Mesendoderm (in vitro differentiated cells): ENCODE measurements around the gene TRMT10C.
A peak's percentile ranks its signal among the peaks of the same experiment; 100 is the strongest.

Source experiments
- DNase-seq: peaks from one replicate; pipeline ENCODE4 v3.0.0; 2013
- H2AK5ac ChIP-seq: 2 replicates; pipeline ENCODE4 v1.6.1; 2013; ENCODE audit warnings: low read length, inconsistent platforms
- H2BK120ac ChIP-seq: 2 replicates; pipeline ENCODE4 v1.6.1; 2013; ENCODE audit warnings: low read depth, mild to moderate bottlenecking, low read length, moderate library complexity, mixed read lengths
- H2BK15ac ChIP-seq: replicated peaks from 2 replicates; pipeline ENCODE4 v1.6.1; 2013; ENCODE audit warnings: low read depth, mild to moderate bottlenecking, moderate library complexity
- H2BK5ac ChIP-seq: 2 replicates; pipeline ENCODE4 v1.6.1; 2013; ENCODE audit warnings: low read length, inconsistent platforms
- H3K18ac ChIP-seq: 2 replicates; pipeline ENCODE4 v1.6.1; 2013; ENCODE audit warnings: mild to moderate bottlenecking, low read length, mixed read lengths
- H3K23ac ChIP-seq: one replicate; pipeline ENCODE4 v1.6.1; 2013; ENCODE audit warnings: low read length
- H3K27ac ChIP-seq: 2 replicates; pipeline ENCODE4 v1.5.1; 2013; ENCODE audit warnings: low read depth, mild to moderate bottlenecking, inconsistent platforms, low read length, moderate library complexity
- H3K27me3 ChIP-seq: 2 replicates; pipeline ENCODE4 v1.6.1; 2013; ENCODE audit warnings: low read length, control low read depth, mild to moderate bottlenecking, inconsistent platforms; ENCODE audit not compliant: insufficient read depth, poor library complexity
- H3K36me3 ChIP-seq: 2 replicates; pipeline ENCODE4 v1.6.1; 2013; ENCODE audit warnings: low read length, inconsistent platforms; ENCODE audit not compliant: control insufficient read depth, insufficient read depth
- H3K4ac ChIP-seq: one replicate; pipeline ENCODE4 v1.6.1; 2013; ENCODE audit warnings: low read depth, mild to moderate bottlenecking, low read length, moderate library complexity
- H3K4me1 ChIP-seq: 2 replicates; pipeline ENCODE4 v1.6.1; 2013; ENCODE audit warnings: low read depth, low read length, inconsistent platforms; ENCODE audit not compliant: control insufficient read depth
- H3K4me2 ChIP-seq: 2 replicates; pipeline ENCODE4 v1.6.1; 2013; ENCODE audit warnings: low read length
- H3K4me3 ChIP-seq: 2 replicates; pipeline ENCODE4 v1.5.1; 2013; ENCODE audit warnings: mild to moderate bottlenecking, low read length
- H3K56ac ChIP-seq: one replicate; pipeline ENCODE4 v1.6.1; 2013; ENCODE audit warnings: low read length
- H3K79me1 ChIP-seq: 2 replicates; pipeline ENCODE4 v1.6.1; 2013; ENCODE audit warnings: low read length, inconsistent platforms
- H3K79me2 ChIP-seq: 2 replicates; pipeline ENCODE4 v1.6.1; 2013; ENCODE audit warnings: mild to moderate bottlenecking, low read length; ENCODE audit not compliant: control insufficient read depth, insufficient read depth
- H3K9ac ChIP-seq: 2 replicates; pipeline ENCODE4 v1.6.1; 2013; ENCODE audit warnings: low read length, inconsistent platforms
- H4K5ac ChIP-seq: one replicate; pipeline ENCODE4 v1.6.1; 2013; ENCODE audit warnings: low read length
- H4K8ac ChIP-seq: one replicate; pipeline ENCODE4 v1.6.1; 2013; ENCODE audit warnings: low read depth, mild to moderate bottlenecking, control low read depth, low read length, moderate library complexity
- WGBS: extraction: QIAGEN DNeasy Blood & Tissue Kit; methylation state at CpG from one replicate; pipeline ENCODE4 v1.1.7; 2013; ENCODE audit warnings: low lambda C conversion rate, missing lambda C conversion rate; ENCODE audit not compliant: insufficient coverage; ENCODE audit errors: extremely low coverage; 5-methylcytosine and 5-hydroxymethylcytosine counted together

Gene TRMT10C

DNA sequence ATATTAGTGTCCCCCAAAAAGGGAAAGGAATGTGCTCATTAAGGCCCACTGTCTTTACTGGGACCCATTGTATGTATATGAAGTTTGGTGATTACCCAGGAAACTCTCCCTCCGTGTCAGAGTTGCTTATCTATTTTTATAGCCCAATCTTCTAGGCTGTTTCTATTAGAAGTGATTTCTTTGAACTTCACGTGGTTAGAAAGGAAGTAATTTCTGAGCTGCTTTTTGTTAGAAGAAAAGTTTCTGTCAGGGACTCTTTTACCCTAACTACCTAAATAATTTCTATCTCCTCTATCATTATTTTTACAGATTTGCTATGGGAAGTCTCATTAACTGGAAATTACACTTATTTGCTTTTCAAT lies 31.0 kb upstream of the TRMT10C start:
- Histone ChIP-seq H3K4me3 (no peak overlapping the region), H3K27me3 (no peaks in the 10 kb centered on the region), H3K36me3 (no peaks in the 10 kb centered on the region), H3K23ac (no peak overlapping the region), H2BK120ac (no peak overlapping the region), H2AK5ac (no peak overlapping the region), H4K8ac (no peak overlapping the region), H3K79me1 (no peaks in the 10 kb centered on the region), H2BK15ac (peak overlapping the region; percentile 19), H4K5ac (no peak overlapping the region), H3K56ac (no peak overlapping the region), H3K27ac (peak overlapping the region; percentile 45), H3K4ac (no peak overlapping the region), H3K9ac (no peak overlapping the region), H3K18ac (no peak overlapping the region), H3K79me2 (no peaks in the 10 kb centered on the region), H3K4me1 (peaks cover 6% of the 10 kb centered on the region), H3K4me2 (no peak overlapping the region), H2BK5ac (no peak overlapping the region)
- no CpG with 5 or more reads among the region's 2 CpGs for WGBS
- no peak for DNase-seq

DNA sequence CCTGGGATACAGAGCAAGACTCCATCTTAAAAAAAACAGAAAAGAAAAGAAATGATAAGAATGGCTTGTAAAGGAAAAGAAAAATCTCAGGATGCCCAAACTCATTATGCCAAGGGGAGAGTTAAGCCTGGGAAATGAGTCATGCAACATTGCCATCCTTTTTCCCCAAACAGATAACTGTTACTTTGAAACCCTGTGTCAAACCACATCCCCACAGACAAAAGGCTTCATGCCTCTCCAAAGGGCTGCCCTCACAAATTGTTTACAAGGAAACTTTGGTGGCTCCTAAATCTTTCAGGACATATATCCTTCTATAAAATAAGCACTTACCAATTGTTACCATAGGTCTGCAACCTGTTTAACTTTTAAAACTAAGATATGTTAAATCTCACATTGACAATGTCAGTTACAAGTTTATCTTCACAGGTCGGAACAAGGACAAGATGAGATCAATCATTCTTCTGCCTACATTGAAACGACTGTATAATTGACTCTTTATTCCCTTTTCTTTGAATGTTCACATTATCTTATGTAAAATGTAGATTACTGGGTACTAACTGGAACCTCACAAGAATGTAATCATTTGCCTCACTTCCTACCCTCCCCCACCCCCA lies 30.1 kb upstream of the TRMT10C start:
- Histone ChIP-seq H4K5ac (no peak overlapping the region), H3K27me3 (no peaks in the 10 kb centered on the region), H4K8ac (no peak overlapping the region), H3K36me3 (no peaks in the 10 kb centered on the region), H2AK5ac (no peak overlapping the region), H3K79me2 (no peaks in the 10 kb centered on the region), H3K27ac (peak overlapping the region; percentile 58), H3K23ac (no peak overlapping the region), H3K18ac (peak overlapping the region; percentile 75), H2BK5ac (peak overlapping the region; percentile 48), H3K4me2 (no peak overlapping the region), H3K79me1 (no peaks in the 10 kb centered on the region), H3K4me3 (no peak overlapping the region), H2BK120ac (no peak overlapping the region), H3K56ac (peak overlapping the region; percentile 50), H2BK15ac (no peak overlapping the region), H3K9ac (no peak overlapping the region), H3K4me1 (peaks cover 6% of the 10 kb centered on the region), H3K4ac (no peak overlapping the region)
- no CpG with 5 or more reads among the region's 2 CpGs for WGBS
- peak; percentile 29 for DNase-seq

DNA sequence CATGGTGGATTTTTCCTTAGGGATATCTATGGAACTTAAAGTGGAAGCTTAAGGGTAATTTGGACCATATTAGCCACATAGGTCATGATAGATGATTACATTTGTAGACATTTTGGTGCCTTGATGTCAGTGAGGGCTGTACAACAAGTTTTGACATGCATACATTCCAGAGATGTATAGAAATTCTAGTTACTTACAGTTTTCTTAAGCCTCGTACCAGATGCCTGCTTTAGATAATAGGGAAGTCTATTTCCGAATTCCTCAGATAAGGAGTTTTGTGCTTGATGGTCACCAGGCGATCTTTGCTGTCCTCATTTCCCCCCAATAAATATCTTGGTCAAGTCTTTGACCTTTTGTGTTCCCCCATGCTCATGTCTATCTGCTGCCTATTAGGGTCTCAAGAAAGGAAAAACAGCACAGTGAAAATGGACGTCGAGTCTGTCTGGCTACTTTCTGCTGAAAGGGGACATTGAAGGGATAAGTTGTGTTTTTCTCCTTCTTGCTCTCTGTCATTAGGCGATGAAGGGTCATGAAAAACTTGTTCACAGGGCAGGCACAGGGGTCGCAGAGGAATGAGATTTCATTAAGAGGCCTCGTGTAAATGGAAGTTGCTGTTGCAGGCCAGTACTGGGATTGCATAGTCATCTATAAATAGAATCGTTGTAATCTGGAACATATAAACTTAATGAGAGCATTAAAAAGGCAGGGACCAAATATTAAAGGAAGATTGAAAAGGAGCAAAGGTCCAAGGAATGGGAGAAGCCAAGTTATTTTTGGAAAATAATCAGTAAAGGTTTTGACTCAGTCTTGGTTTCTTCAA lies 28.7 kb upstream of the TRMT10C start:
- Histone ChIP-seq H3K79me1 (no peaks in the 10 kb centered on the region), H3K4me2 (no peak overlapping the region), H3K27me3 (no peaks in the 10 kb centered on the region), H2BK15ac (peak overlapping the region; percentile 41), H3K56ac (peak overlapping the region; percentile 18), H3K23ac (no peak overlapping the region), H3K18ac (no peak overlapping the region), H3K4me1 (peaks cover 6% of the 10 kb centered on the region), H3K79me2 (no peaks in the 10 kb centered on the region), H4K8ac (no peak overlapping the region), H3K27ac (peak overlapping the region; percentile 78), H3K36me3 (no peaks in the 10 kb centered on the region), H3K4ac (no peak overlapping the region), H4K5ac (no peak overlapping the region), H3K4me3 (no peak overlapping the region), H2AK5ac (no peak overlapping the region), H2BK5ac (peak overlapping the region; percentile 82), H2BK120ac (peak overlapping the region; percentile 29), H3K9ac (no peak overlapping the region)
- no peak for DNase-seq
- no CpG with 5 or more reads among the region's 9 CpGs for WGBS

DNA sequence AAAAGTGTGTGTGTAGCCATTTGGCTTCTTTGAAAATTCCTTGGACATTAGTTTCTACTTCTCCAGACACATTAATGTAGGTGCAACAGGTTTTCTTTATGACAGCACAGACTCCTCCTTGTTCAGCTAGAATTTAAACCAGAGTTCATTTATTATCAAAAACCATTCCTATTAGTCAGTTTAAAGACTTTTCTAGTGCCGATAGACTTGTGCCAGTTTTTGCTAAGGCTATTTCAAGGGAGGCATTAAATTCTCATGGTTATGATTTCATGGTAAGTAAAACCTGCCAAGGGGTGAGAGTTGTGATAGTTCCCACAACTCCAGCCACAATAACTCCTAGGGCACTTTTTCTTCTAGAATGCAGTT lies 28.1 kb upstream of the TRMT10C start:
- Histone ChIP-seq H3K4ac (no peak overlapping the region), H2AK5ac (no peak overlapping the region), H3K23ac (no peak overlapping the region), H2BK15ac (peak overlapping the region; percentile 57), H3K56ac (peak overlapping the region; percentile 39), H3K79me1 (no peaks in the 10 kb centered on the region), H2BK5ac (no peak overlapping the region), H3K4me3 (no peak overlapping the region), H3K27ac (no peak overlapping the region), H3K4me1 (peaks cover 6% of the 10 kb centered on the region), H3K4me2 (no peak overlapping the region), H3K9ac (no peak overlapping the region), H3K27me3 (no peaks in the 10 kb centered on the region), H3K18ac (no peak overlapping the region), H3K79me2 (no peaks in the 10 kb centered on the region), H4K5ac (no peak overlapping the region), H4K8ac (no peak overlapping the region), H3K36me3 (no peaks in the 10 kb centered on the region), H2BK120ac (no peak overlapping the region)
- WGBS = no CpG with 5 or more reads among the region's 1 CpG
- no peak for DNase-seq

DNA sequence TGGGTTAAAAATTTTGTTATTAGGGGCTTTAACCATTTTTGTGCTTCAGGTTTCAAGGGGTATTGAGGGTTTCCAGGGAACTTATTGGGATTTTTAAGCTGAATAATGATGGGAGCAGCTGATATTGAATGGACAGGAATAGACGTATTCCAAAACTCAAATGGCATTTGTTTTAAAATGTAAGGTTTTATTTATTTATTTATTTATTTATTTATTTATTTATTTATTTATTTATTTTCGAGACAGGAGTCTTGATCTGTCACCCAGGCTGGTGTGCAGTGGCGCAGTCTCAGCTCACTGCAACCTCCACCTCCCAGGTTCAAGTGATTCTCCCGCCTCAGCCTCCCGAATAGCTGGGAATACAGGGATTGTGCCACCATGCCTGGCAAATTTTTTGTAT lies 26.4 kb upstream of the TRMT10C start:
- Histone ChIP-seq H3K18ac (no peak overlapping the region), H3K79me2 (no peaks in the 10 kb centered on the region), H4K8ac (no peak overlapping the region), H3K4ac (no peak overlapping the region), H3K27ac (no peak overlapping the region), H4K5ac (no peak overlapping the region), H2BK120ac (no peak overlapping the region), H3K4me1 (peaks cover 6% of the 10 kb centered on the region), H3K9ac (no peak overlapping the region), H2AK5ac (no peak overlapping the region), H3K79me1 (no peaks in the 10 kb centered on the region), H3K36me3 (no peaks in the 10 kb centered on the region), H2BK15ac (no peak overlapping the region), H3K4me3 (no peak overlapping the region), H3K27me3 (no peaks in the 10 kb centered on the region), H3K4me2 (no peak overlapping the region), H2BK5ac (no peak overlapping the region), H3K23ac (no peak overlapping the region), H3K56ac (no peak overlapping the region)
- DNase-seq = no peak
- no CpG with 5 or more reads among the region's 5 CpGs for WGBS
